Loucy (cell line): ENCODE results near the gene RAD51B.

Source experiments
- H2AFZ ChIP-seq: fragments of 200-600 bp; sonication (generic); 2 replicates; pipeline ENCODE4 v1.6.0; 2016; ENCODE audit warnings: antibody characterized with exemption, mild to moderate bottlenecking, low read length, moderate library complexity
- H3F3A ChIP-seq: fragments of 200-600 bp; 2 replicates; pipeline ENCODE4 v1.6.0; 2016; ENCODE audit warnings: antibody characterized with exemption, low read depth, mild to moderate bottlenecking
- H3K27me3 ChIP-seq: fragments of 200-600 bp; sonication (generic); 2 replicates; pipeline ENCODE4 v1.6.1; 2014; ENCODE audit warnings: low read length, mild to moderate bottlenecking; ENCODE audit not compliant: insufficient read depth, poor library complexity, severe bottlenecking
- H3K36me3 ChIP-seq: fragments of 200-600 bp; sonication (generic); 2 replicates; pipeline ENCODE4 v1.6.1; 2016; ENCODE audit warnings: low read length; ENCODE audit not compliant: insufficient read depth
- H3K4me1 ChIP-seq: fragments of 200-600 bp; sonication (generic); 2 replicates; pipeline ENCODE4 v1.5.1; 2014; ENCODE audit warnings: low read length, mild to moderate bottlenecking; ENCODE audit not compliant: insufficient read depth, poor library complexity, severe bottlenecking
- H3K4me2 ChIP-seq: fragments of 200-600 bp; sonication (generic); 2 replicates; pipeline ENCODE4 v1.6.0; 2014; ENCODE audit warnings: antibody characterized with exemption, low read length, low read depth, mild to moderate bottlenecking; ENCODE audit not compliant: poor library complexity, severe bottlenecking
- H3K4me3 ChIP-seq: fragments of 200-600 bp; sonication (generic); 2 replicates; pipeline ENCODE4 v1.5.1; 2014; ENCODE audit warnings: low read length, mild to moderate bottlenecking, mixed read lengths; ENCODE audit not compliant: poor library complexity, severe bottlenecking
- H3K79me2 ChIP-seq: fragments of 200-600 bp; sonication (generic); 2 replicates; pipeline ENCODE4 v1.6.1; 2014; ENCODE audit warnings: low read length; ENCODE audit not compliant: insufficient read depth
- H3K9ac ChIP-seq: fragments of 200-600 bp; sonication (generic); 2 replicates; pipeline ENCODE4 v1.6.0; 2014; ENCODE audit warnings: mild to moderate bottlenecking, low read depth, low read length, moderate library complexity; ENCODE audit not compliant: poor library complexity, severe bottlenecking
- H3K9me2 ChIP-seq: fragments of 200-600 bp; sonication (generic); replicated peaks from 2 replicates; pipeline ENCODE4 v1.6.1; 2016; ENCODE audit warnings: low read depth, low read length, mixed read lengths
- H3K9me3 ChIP-seq: fragments of 200-600 bp; sonication (generic); 2 replicates; pipeline ENCODE4 v1.6.1; 2014; ENCODE audit warnings: mild to moderate bottlenecking, antibody characterized with exemption, low read length, low read depth; ENCODE audit not compliant: insufficient read depth
- H4K20me1 ChIP-seq: fragments of 200-600 bp; sonication (generic); 2 replicates; pipeline ENCODE4 v1.6.0; 2014; ENCODE audit warnings: antibody characterized with exemption, low read length, mild to moderate bottlenecking; ENCODE audit not compliant: insufficient read depth, poor library complexity, severe bottlenecking
- CTCF ChIP-seq: fragments of 200-600 bp; sonication (generic); conservative IDR thresholded peaks from 2 replicates; pipeline ENCODE4 v1.5.1; 2014; ENCODE audit warnings: mild to moderate bottlenecking, antibody characterized with exemption, low read length
- EZH2phosphoT487 ChIP-seq: fragments of 200-600 bp; IDR thresholded peaks from 2 replicates; pipeline ENCODE4 v1.6.1; 2018; ENCODE audit warnings: antibody characterized with exemption, mild to moderate bottlenecking, moderate library complexity, borderline replicate concordance

RAD51B gene

GRCh38 chr14:68767248-68767645 is 947.7 kb downstream of the RAD51B start:
- Histone ChIP-seq H3K79me2 (no peaks in the 10 kb centered on the region), H2AFZ (no peak overlapping the region), H3K27me3 (no peaks in the 10 kb centered on the region), H4K20me1 (no peaks in the 10 kb centered on the region), H3K4me3 (no peak overlapping the region), H3F3A (no peaks in the 10 kb centered on the region), H3K4me2 (no peak overlapping the region), H3K9me3 (no peaks in the 10 kb centered on the region), H3K4me1 (peaks cover 5% of the 10 kb centered on the region), H3K9ac (no peak overlapping the region), H3K36me3 (no peaks in the 10 kb centered on the region), H3K9me2 (no peaks in the 10 kb centered on the region)
- TF ChIP-seq CTCF (peak; percentile 43), EZH2phosphoT487 (no peak)

- peaks cover 12% of the 10 kb centered on the region for H3K4me1 ChIP-seq
- TF ChIP-seq EZH2phosphoT487, result no peak
- no peak for TF ChIP-seq CTCF
- no peaks in the 10 kb centered on the region for H3K36me3 ChIP-seq
- no peaks in the 10 kb centered on the region for H3K9me3 ChIP-seq
- no peaks in the 10 kb centered on the region for H3K9me2 ChIP-seq
- H3K4me3 ChIP-seq, result no peak overlapping the region
- no peaks in the 10 kb centered on the region for H4K20me1 ChIP-seq
- H2AFZ ChIP-seq, result no peak overlapping the region
- H3K79me2 ChIP-seq, result no peaks in the 10 kb centered on the region
- H3K4me2 ChIP-seq, result no peak overlapping the region
- H3K27me3 ChIP-seq, result no peaks in the 10 kb centered on the region
- no peaks in the 10 kb centered on the region for H3F3A ChIP-seq
- H3K9ac ChIP-seq, result no peak overlapping the region
Measured at GRCh38 chr14:68768316-68768715, 948.7 kb downstream of the RAD51B start.

GRCh38 chr14:68770051-68770450 is 950.5 kb downstream of the RAD51B start:
- H3K36me3 ChIP-seq, result no peaks in the 10 kb centered on the region
- no peak overlapping the region for H3K4me2 ChIP-seq
- peaks cover 12% of the 10 kb centered on the region for H3K4me1 ChIP-seq
- H3F3A ChIP-seq, result no peaks in the 10 kb centered on the region
- H3K4me3 ChIP-seq, result no peak overlapping the region
- H3K27me3 ChIP-seq, result no peaks in the 10 kb centered on the region
- no peaks in the 10 kb centered on the region for H4K20me1 ChIP-seq
- TF ChIP-seq EZH2phosphoT487, result no peak
- TF ChIP-seq CTCF, result no peak
- no peaks in the 10 kb centered on the region for H3K9me2 ChIP-seq
- H2AFZ ChIP-seq, result no peak overlapping the region
- no peaks in the 10 kb centered on the region for H3K9me3 ChIP-seq
- H3K79me2 ChIP-seq, result no peaks in the 10 kb centered on the region
- no peak overlapping the region for H3K9ac ChIP-seq
